Urinary bladder (tissue), 4 donors: ENCODE measurements around the gene PHACTR4. TPM values are rescaled to one million over a fixed set of nuclear protein-coding genes. Genes with fewer than 3 reads are reported as not detected.
"Not testable (repeated sequence)": the region's sequence is repeated elsewhere in the genome, so short reads cannot be mapped to it uniquely, and the experiment has no call there.

Experiments
- DNase-seq: peaks from one replicate; pipeline ENCODE4 v3.0.0-alpha.2; 2015; ENCODE audit errors: extremely low spot score
- H3K27ac ChIP-seq: one replicate; pipeline ENCODE4 v1.5.1; 2013; ENCODE audit warnings: low read depth, mild to moderate bottlenecking, moderate library complexity
- H3K36me3 ChIP-seq: one replicate; pipeline ENCODE4 v1.6.1; 2013; ENCODE audit warnings: mild to moderate bottlenecking, moderate library complexity; ENCODE audit not compliant: insufficient read depth
- H3K4me1 ChIP-seq: one replicate; pipeline ENCODE4 v1.6.1; 2013; ENCODE audit warnings: mild to moderate bottlenecking, moderate library complexity; ENCODE audit not compliant: insufficient read depth
- H3K4me3 ChIP-seq: one replicate; pipeline ENCODE4 v1.5.1; 2013; ENCODE audit warnings: low read depth, low read length
- WGBS: extraction: QIAGEN DNeasy Blood & Tissue Kit; methylation state at CpG from one replicate; pipeline ENCODE4 v1.1.7; 2013; 5-methylcytosine and 5-hydroxymethylcytosine counted together
- polyA plus RNA-seq: library from polyadenylated mRNA; stranded (reverse); fragments of 200-250 nt; gene quantifications from one replicate; pipeline ENCODE4 v1.2.3, GENCODE V29; 2013
- total RNA-seq: library from RNA; depleted of rRNA; stranded (reverse); fragments of >200 nt; gene quantifications from one replicate; pipeline ENCODE4 v1.2.3, GENCODE V29; 2014
- donor health status: healthy with polysubstance abuse.
- donor health status: healthy.

PHACTR4 gene
- total and polyA plus RNA-seq, 2 donors = 20.2 TPM

DNA sequence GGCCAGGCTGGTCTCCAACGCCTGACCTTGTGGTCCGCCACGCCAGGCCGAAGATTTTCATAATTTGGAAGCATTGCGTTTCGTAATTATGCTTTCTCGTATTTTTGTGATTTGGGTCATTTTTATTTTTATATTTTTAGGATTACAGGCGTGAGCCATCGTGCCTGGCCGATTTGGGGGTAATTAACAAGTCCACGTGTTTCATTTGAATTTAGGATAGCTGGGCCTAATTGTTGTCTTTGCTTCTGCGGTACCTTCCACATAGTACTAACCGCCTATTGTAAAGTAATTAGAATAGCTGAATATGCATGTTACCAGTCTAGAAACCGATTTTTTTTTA is 137.3 kb downstream of the PHACTR4 start:
- 3% methylated on average over 14 of the region's 14 CpGs for WGBS
- no peak for DNase-seq
- Histone ChIP-seq H3K4me1 (no peaks in the 10 kb centered on the region), H3K27ac (no peak overlapping the region), H3K4me3 (peak overlapping the region; percentile 74), H3K36me3 (peaks cover 4% of the 10 kb centered on the region)

DNA sequence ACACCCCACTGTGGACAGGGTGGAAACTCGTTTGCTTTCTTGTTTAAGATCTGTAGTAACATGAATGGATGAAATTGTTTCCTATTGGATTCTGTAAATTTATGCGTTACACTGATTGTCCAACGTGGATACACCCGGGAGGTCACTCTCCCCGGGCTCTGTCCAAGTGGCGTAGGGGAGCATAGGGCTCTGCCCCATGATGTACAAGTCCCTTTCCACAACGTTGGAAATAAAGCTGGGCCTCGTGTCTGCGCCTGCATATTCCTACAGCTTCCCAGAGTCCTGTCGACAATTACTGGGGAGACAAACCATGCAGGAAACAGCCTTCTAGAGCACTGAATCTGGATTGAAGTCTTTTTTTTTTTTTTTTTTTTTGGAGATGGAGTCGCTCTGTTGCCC is 137.7 kb downstream of the PHACTR4 start:
- 4% methylated on average over 11 of the region's 11 CpGs for WGBS

DNA sequence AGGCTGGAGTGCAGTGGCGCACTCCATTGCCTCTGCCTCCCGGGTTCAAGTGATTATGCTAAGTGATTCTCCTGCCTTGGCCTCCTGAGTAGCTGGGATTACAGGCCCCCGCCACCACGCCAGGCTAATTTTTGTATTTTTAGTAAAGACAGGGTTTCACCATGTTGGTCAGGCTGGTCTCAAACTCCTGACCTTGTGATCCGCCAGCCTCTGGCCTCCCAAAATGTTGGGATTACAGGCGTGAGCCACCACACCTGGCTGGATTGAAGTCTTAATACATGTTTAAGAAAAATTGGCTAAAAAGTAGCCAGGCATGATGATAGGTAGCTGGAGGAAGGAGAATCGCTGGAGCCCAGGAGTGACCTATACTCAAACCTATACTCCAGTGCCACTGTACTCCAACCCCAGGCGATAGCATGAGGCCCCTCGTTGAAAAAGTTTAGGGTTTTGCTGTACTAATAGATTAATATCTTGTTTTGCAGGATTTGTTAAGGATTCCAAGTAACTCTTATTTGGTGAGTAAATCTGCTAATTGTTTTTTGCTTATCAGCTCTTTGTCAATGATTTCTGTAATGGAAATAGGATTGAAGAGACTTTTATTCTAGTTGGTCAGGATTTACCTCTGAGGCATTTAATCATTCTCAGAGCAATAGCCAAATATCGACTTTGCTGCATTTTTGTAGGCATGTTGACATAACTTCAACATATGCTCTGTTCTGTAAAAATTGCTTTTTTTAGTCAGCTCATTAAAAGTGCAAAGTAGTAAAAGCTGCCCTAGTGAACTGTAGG is 138.3 kb downstream of the PHACTR4 start:
- peak overlapping the region; percentile 9 for H3K4me3 ChIP-seq
- H3K4me1 ChIP-seq = no peaks in the 10 kb centered on the region

More for the DNA sequence above, 137.7 kb downstream of the PHACTR4 start:
- Histone ChIP-seq H3K36me3 (peaks cover 4% of the 10 kb centered on the region), H3K27ac (no peak overlapping the region), H3K4me1 (no peaks in the 10 kb centered on the region), H3K4me3 (peak overlapping the region; percentile 74)
- no peak for DNase-seq

DNA sequence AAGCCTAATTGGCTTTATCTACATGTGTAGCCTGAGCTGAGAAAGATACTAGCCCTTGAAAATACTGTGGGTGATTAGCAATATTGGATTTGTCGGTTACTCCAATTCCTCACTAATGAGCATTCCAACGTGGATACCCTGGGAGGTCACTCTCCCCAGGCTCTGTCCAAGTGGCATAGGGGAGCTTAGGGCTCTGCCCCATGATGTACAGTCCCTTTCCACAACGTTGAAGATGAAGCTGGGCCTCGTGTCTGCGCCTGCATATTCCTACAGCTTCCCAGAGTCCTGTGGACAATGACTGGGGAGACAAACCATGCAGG is 138.9 kb downstream of the PHACTR4 start:
- Histone ChIP-seq H3K4me1 (no peaks in the 10 kb centered on the region), H3K36me3 (peaks cover 4% of the 10 kb centered on the region), H3K27ac (no peak overlapping the region), H3K4me3 (no peak overlapping the region)
- no peak for DNase-seq
- 40% methylated on average over 5 of the region's 5 CpGs for WGBS

More for the DNA sequence above, 138.3 kb downstream of the PHACTR4 start:
- Histone ChIP-seq H3K27ac (peak overlapping the region; percentile 41), H3K36me3 (peaks cover 4% of the 10 kb centered on the region)
- no peak for DNase-seq
- 40% methylated on average over 10 of the region's 10 CpGs for WGBS

DNA sequence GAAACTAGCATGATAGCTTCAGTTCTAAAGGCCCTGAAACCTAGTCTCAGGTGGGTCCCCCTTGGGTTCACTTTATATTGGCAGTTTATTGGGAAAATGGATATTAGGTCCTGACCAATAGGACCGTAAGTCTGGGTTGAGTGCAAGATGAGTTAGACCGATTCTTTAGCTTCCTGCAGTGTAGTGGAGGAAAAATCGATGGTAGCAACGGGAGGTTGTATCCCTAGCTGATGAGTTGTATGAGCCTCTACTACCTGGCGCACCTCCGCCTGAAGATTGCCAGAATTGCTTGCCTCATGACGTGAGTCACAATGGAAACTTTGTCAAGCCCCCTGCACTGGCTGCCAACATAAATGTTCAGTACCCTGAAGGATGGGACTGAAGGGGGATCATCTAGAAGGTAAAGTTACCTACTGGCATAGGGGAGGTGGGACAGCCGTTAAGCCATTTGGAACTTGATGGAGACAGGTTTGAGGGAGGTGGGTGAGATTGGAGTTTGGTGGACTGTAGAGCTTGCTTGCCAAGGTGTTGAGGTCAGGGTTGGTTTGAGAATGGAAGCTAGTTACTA is 140.2 kb downstream of the PHACTR4 start:
- H3K36me3 ChIP-seq = peaks cover 4% of the 10 kb centered on the region

DNA sequence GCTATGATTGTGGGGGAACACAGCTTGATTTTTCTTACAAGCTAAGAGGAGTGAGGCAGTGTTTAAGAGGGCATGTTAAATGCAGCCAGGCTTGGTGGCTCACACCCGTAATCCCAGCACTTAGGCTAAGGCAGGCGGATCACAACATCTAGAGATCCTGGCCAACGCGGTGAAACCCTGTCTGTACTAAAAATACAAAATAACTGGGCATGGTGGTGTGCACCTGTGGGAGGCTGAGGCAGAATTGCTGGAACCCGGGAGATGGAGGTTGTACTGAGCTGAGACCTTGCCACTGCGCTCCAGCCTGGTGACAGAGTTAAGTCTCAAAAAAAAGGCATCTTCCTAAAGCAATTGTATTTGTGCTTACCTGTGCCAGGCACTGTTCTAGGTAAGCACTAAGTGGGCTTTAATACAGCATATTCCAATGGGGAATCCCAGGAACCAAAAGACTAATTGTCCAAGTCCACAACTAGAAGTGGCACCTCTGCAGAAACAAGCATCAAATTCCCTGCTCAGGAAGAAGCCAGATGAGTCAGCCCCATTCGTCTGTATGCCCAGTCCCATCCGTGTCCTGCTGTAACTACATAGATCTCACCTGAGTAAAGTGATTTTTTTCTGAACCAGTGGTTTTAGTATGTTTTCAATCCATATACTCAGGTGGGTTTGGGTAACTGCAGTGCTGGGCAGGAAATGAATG is 140.9 kb downstream of the PHACTR4 start:
- DNase-seq = no peak
- Histone ChIP-seq H3K4me3 (no peak overlapping the region), H3K36me3 (peaks cover 4% of the 10 kb centered on the region), H3K4me1 (no peaks in the 10 kb centered on the region), H3K27ac (no peak overlapping the region)
- 73% methylated on average over 8 of the region's 8 CpGs for WGBS

More for the DNA sequence above, 140.2 kb downstream of the PHACTR4 start:
- H3K4me1 ChIP-seq = no peaks in the 10 kb centered on the region
- DNase-seq = no peak
- no peak overlapping the region for H3K27ac ChIP-seq
- 77% methylated on average over 8 of the region's 8 CpGs for WGBS
- H3K4me3 ChIP-seq = no peak overlapping the region

DNA sequence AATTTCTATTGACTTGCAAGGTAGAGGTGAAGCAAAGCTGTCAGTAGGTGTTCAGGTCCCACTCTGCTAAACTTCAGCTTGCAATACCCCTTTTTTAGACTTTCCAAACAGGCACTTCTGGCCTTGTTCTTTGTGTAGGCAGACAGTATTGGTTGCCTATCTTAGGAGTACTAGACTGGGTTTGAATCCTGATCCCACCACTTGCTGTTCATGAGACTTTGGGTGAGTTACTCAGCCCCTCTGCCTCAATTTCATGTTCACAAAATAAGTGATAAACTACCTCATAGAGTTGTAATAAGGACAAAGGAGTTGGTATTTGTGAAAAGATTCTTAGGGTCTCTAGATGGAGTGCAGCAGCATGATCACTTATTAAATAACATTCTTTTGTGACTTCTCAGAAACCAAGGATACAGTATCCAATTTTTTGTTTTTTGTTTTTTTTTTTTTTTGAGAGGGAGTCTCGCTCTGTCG is 141.5 kb downstream of the PHACTR4 start:
- peaks cover 4% of the 10 kb centered on the region for H3K36me3 ChIP-seq
- H3K27ac ChIP-seq = no peak overlapping the region
- no peaks in the 10 kb centered on the region for H3K4me1 ChIP-seq
- no peak overlapping the region for H3K4me3 ChIP-seq
- DNase-seq = no peak
- 94% methylated on average over 2 of the region's 2 CpGs for WGBS

DNA sequence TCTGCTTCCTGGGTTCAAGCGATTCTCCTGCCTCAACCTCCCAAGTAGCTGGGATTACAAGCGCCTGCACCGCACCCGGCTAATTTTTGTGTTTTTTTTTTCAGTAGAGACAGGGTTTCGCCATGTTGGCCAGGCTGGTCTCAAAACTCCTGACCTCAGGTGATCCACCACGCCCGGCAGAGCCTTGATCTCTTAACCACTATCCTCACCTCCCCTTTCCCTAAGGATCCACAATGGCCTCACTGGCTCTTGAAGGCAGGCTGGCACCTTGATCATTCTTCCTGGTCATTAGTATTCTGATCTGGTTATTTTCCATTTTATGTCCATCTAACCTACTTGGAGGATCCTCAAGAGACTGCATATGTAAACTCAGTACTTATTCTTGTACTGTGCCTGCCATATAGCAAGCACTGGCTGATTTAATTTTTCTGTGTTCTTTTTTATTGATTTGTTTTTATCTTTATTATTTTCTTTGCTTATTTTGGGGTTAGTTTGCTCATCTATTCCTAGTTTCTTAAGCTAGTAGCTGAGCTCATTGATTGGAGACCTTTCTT is 142.6 kb downstream of the PHACTR4 start:
- Histone ChIP-seq H3K36me3 (peaks cover 4% of the 10 kb centered on the region), H3K4me3 (no peak overlapping the region), H3K27ac (no peak overlapping the region), H3K4me1 (no peaks in the 10 kb centered on the region)
- WGBS = 90% methylated on average over 7 of the region's 7 CpGs
- DNase-seq = no peak

DNA sequence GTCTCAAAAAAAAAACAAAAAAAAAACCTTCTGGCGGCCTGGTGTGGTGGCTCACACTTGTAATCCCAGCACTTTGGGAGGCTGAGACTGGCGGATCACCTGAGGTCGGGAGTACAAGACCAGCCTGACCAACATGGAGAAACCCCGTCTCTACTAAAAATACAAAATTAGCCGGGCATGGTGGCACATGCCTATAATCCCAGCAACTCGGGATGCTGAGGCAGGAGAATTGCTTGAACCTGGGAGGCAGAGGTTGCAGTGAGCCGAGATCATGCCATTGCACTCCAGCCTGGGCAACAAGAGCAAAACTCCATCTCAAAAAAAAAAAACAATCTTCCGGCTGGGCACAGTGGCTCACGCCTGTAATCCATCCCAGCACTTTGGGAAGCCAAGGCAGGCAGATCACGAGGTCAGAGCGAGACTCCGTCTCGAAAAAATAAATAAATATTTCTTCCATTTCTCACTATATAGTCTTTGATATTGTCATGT is 144.9 kb downstream of the PHACTR4 start:
- WGBS = 94% methylated on average over 13 of the region's 13 CpGs
- not testable (repeated sequence) for H3K36me3 ChIP-seq, H3K27ac ChIP-seq

DNA sequence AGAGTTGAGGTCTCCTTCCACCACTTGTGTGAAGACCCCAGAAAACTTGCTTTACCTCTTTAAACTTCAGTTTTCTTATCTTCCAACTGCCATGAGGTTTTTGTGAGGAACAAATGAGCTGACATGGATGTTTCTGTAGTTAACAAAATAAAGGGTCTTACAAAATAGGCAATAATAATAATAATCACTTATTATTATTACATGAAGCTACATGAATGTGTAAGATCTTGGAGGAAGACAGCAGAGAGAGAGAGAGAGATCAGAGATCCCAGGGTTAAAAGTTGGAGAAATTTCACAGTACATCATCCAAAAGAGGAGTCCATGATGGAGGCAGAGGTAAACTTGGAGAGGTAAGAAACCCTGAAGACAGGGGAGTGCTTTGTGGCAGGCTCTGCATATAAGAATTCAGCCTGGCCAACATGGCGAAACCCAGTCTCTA is 147.0 kb downstream of the PHACTR4 start:
- Histone ChIP-seq H3K36me3 (no peaks in the 10 kb centered on the region), H3K4me1 (no peaks in the 10 kb centered on the region), H3K4me3 (no peak overlapping the region), H3K27ac (no peak overlapping the region)
- 96% methylated on average over 1 of the region's 1 CpG for WGBS
- no peak for DNase-seq

More for the DNA sequence above, 144.9 kb downstream of the PHACTR4 start:
- DNase-seq, H3K4me3 ChIP-seq, H3K4me1 ChIP-seq: not testable (repeated sequence)

DNA sequence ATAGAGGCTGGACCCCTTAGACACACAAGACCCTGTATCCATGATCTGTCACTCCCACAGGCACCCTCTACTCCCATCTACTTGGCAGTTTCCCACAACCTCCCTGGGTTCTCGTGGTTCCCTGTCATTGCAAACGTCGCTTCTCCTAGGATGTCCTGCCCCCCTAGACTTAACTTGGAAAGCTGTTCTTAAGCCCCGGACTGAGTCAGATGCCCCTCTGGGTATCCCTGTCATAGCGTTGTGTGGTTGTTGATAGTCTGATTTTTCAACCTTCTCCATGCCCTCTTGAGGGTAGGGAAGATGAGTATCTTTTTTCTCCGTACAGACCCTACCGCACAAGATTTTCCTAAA is 148.1 kb downstream of the PHACTR4 start:
- Histone ChIP-seq H3K36me3 (no peaks in the 10 kb centered on the region), H3K27ac (no peak overlapping the region), H3K4me3 (no peak overlapping the region), H3K4me1 (no peaks in the 10 kb centered on the region)
- no peak for DNase-seq
- WGBS = 8% methylated on average over 7 of the region's 7 CpGs

DNA sequence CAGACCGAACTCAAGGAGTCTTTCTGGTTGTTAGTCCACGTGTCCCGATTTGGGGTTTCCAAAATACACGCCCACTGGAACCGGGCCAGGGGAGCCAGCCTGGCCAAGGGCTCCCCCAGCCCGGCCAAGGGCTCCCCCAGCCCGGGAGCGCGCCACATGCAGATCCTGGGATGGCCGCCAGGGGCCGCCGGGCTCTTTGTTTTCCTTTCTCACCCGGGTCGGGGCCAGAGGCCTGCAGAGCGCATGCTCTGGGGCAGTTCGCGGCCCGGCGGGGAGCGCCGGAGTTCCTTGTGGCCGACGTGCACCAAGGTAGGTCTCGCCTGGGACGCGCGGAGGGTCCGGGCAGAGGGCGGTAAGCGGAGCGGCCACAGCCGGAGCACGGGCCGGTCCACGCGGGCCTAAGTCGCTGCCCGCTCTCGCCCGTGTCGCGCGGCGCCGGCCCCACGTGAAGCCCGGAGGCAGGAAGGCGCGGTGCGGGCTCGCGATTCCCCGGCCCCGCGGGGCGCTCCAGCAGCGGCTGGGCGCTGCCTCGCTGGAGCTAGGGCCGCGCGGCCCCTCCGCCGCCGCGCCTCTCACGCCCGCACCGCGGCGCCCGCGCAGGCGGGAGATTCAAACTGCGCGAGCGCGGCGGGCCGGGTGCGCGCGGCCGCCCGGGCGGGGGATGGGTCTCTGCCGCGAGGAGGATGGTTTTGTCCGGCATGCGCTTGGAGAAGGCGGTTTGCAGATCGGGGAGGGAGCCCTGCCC is 148.6 kb downstream of the PHACTR4 start:
- DNase-seq = peak; percentile 61
- H3K27ac ChIP-seq = no peak overlapping the region
- H3K4me1 ChIP-seq = no peaks in the 10 kb centered on the region
- under 1% methylated on average over 92 of the region's 92 CpGs for WGBS
- peak overlapping the region; percentile 72 for H3K4me3 ChIP-seq
- H3K36me3 ChIP-seq = no peaks in the 10 kb centered on the region

DNA sequence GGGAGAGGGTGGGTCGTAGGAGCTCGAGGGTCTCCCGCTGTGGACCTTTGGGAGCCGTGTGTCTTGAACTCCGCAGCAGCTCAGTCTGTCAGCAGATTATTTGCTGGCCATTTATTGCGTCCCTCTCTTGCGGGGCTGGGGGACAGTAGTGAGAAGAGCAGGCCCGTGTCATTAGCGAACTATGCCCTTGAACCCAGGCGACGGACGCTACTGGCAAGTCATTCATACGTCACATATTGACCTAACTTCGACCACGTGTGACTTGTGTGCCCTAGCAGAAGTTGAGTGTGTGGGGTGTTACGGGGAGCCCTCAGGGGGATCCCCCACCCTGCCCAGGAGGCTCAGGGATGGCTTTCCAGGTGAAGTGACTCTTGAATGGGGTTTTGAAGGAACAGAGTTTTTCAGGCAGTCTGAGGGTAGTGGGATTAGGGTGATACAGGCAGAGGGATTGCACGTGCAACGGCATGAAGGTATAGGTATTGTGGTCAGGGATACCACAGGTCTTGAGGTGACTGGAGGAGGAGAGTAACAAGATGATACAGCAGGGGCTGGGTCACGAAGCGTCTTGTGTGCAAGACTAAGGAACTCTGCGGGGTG is 149.3 kb downstream of the PHACTR4 start:
- peak overlapping the region; percentile 72 for H3K4me3 ChIP-seq
- no peak overlapping the region for H3K27ac ChIP-seq
- H3K36me3 ChIP-seq = no peaks in the 10 kb centered on the region
- no peak for DNase-seq
- H3K4me1 ChIP-seq = no peaks in the 10 kb centered on the region
- 6% methylated on average over 21 of the region's 21 CpGs for WGBS
